ENCODE results near the gene AAK1. TPM values are rescaled to one million over a fixed set of nuclear protein-coding genes. Genes with fewer than 3 reads are reported as not detected.
"Not testable (repeated sequence)": the region's sequence is repeated elsewhere in the genome, so short reads cannot be mapped to it uniquely, and the experiment has no call there.

Gene AAK1
- polyA plus RNA-seq, 10 donors: 11.6 to 18.3 (median 15.2) TPM

GRCh38 chr2:69662547-69662946 is 19.0 kb upstream of the AAK1 start:
- not testable (repeated sequence) for DNase-seq

GRCh38 chr2:69660637-69661036 is 17.1 kb upstream of the AAK1 start:
- no peak for DNase-seq

- DNase-seq: no peak
Measured at GRCh38 chr2:69659941-69660483, 16.5 kb upstream of the AAK1 start.

- no peak for DNase-seq
Measured at GRCh38 chr2:69659349-69659748, 15.8 kb upstream of the AAK1 start.

GRCh38 chr2:69652206-69652605 is 8.7 kb upstream of the AAK1 start:
- DNase-seq: peak in 1 of 3 donors; percentile 64

- not testable (repeated sequence) for DNase-seq
Measured at GRCh38 chr2:69647196-69647595, 3.7 kb upstream of the AAK1 start.

- DNase-seq: no peak
Measured at GRCh38 chr2:69646714-69647113, 3.2 kb upstream of the AAK1 start.

- DNase-seq: no peak
Measured at GRCh38 chr2:69645921-69646320, 2.4 kb upstream of the AAK1 start.

- peak in 2 of 3 donors; percentile 10 to 38 for DNase-seq
Measured at GRCh38 chr2:69645031-69645431, 1.5 kb upstream of the AAK1 start.

GRCh38 chr2:69644506-69644979 is 1.0 kb upstream of the AAK1 start:
- no peak for DNase-seq

- peak; percentile 80 to 90 (median 86) for DNase-seq
Measured at GRCh38 chr2:69642709-69643601, 584 bp downstream of the AAK1 start.

- DNase-seq: no peak
Measured at GRCh38 chr2:69641887-69642708, 1.4 kb downstream of the AAK1 start.

- DNase-seq: peak in 1 of 3 donors; percentile 31
Measured at GRCh38 chr2:69641471-69641870, 2.1 kb downstream of the AAK1 start.

- no peak for DNase-seq
Measured at GRCh38 chr2:69639266-69639665, 4.3 kb downstream of the AAK1 start.

- DNase-seq: no peak
Measured at GRCh38 chr2:69638630-69639029, 4.9 kb downstream of the AAK1 start.

GRCh38 chr2:69637923-69638322 is 5.6 kb downstream of the AAK1 start:
- no peak for DNase-seq

- DNase-seq: no peak
Measured at GRCh38 chr2:69636395-69636794, 7.1 kb downstream of the AAK1 start.

GRCh38 chr2:69635432-69635831 is 8.1 kb downstream of the AAK1 start:
- DNase-seq: no peak

- DNase-seq: no peak
Measured at GRCh38 chr2:69634196-69634821, 9.2 kb downstream of the AAK1 start.

GRCh38 chr2:69631402-69631801 is 12.1 kb downstream of the AAK1 start:
- no peak for DNase-seq

GRCh38 chr2:69629921-69630608 is 13.5 kb downstream of the AAK1 start:
- no peak for DNase-seq

Measured in muscle of back (tissue), 11 donors.